GM12891 (cell line): ENCODE results near the gene SFXN5.

Experiments
- POLR2A ChIP-seq: IDR thresholded peaks from 2 replicates; pipeline ENCODE4 v1.6.1; 2011; ENCODE audit warnings: low read depth, low read length, control low read depth
- POLR2AphosphoS5 ChIP-seq: IDR thresholded peaks from 2 replicates; pipeline ENCODE4 v1.6.1; 2011; ENCODE audit warnings: low read depth, low read length, control low read depth
- POU2F2 ChIP-seq: IDR thresholded peaks from 2 replicates; pipeline ENCODE4 v1.6.1; 2011; ENCODE audit warnings: low read depth, mild to moderate bottlenecking, control low read depth, low read length, moderate library complexity

- no peak for TF ChIP-seq POLR2A
- TF ChIP-seq POU2F2, result no peak
- TF ChIP-seq POLR2AphosphoS5, result no peak
Observed at GRCh38 chr2:72980535-72981217, 90.8 kb downstream of the SFXN5 start.
